Activated naive CD4-positive, alpha-beta T cell treated with anti-CD3 and anti-CD28 coated beads, Interleukin-2, amount 50 U/mL, for 72 hours (primary cell): ENCODE data around the gene DPEP3. TPM values are rescaled to one million over a fixed set of nuclear protein-coding genes. Genes with fewer than 3 reads are reported as not detected.
"Not testable (repeated sequence)": the region's sequence is repeated elsewhere in the genome, so short reads cannot be mapped to it uniquely, and the experiment has no call there.

Source experiments
- ATAC-seq, 2 donors: fragments of 150-1000 bp; cut with Tn5 transposase; 2 replicates each; pipeline ENCODE4 v1.10.0; 2021; ENCODE audit warnings: mild to moderate bottlenecking in 2 of 2, moderate library complexity in 2 of 2
- DNase-seq, 2 donors: peaks; one replicate each; pipeline ENCODE4 v3.0.0; 2021 to 2022; ENCODE audit warnings: low spot score in 2 of 2
- H3K27ac Mint-ChIP-seq, 2 donors: one replicate each; pipeline ENCODE4 v1.8.0; 2022; ENCODE audit warnings: mild to moderate bottlenecking in 2 of 2, mixed read lengths in 2 of 2
- H3K36me3 Mint-ChIP-seq, 2 donors: one replicate each; pipeline ENCODE4 v1.8.0; 2022; ENCODE audit warnings: mixed read lengths in 2 of 2
- H3K9me3 Mint-ChIP-seq, 2 donors: one replicate each; pipeline ENCODE4 v1.8.0; 2022; ENCODE audit warnings: mixed read lengths in 2 of 2
- total RNA-seq, 2 donors: library from RNA; stranded (reverse); gene quantifications; one replicate each; pipeline ENCODE4 v1.2.3, GENCODE V29; 2022

The DPEP3 gene
- total RNA-seq, 2 donors from 2014 or later, result 0.19 to 0.23 TPM

- Mint-ChIP-seq H3K36me3 (no peaks in the 10 kb centered on the region), H3K9me3 (no peaks in the 10 kb centered on the region), H3K27ac (no peak overlapping the region)
- ATAC-seq (no peak), DNase-seq (no peak)
Measured at GRCh38 chr16:67977005-67977404, 3.3 kb downstream of the DPEP3 start.

DNA sequence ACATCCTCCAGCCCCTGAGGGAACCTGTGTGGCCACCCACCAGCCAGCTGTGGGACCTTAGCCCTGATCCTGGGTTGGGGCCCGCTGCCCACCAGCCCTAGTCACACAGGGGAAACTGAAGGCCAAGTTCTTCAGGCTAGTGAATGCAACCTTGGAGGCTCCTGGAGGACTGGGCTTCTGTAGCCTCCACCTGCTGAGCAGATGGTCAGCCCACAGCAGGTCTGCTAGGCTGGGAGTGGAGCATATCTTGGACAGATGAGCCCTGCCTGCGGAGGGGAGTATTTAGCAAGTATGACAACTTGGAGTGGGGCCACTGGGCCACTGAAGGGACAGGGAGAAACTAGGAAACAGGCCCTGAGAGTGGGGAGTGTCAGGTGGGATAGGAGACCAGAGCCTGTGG lies 4.1 kb downstream of the DPEP3 start:
- ATAC-seq (no peak), DNase-seq (no peak)
- Mint-ChIP-seq H3K9me3 (no peaks in the 10 kb centered on the region), H3K27ac (no peak overlapping the region), H3K36me3 (no peaks in the 10 kb centered on the region)

DNA sequence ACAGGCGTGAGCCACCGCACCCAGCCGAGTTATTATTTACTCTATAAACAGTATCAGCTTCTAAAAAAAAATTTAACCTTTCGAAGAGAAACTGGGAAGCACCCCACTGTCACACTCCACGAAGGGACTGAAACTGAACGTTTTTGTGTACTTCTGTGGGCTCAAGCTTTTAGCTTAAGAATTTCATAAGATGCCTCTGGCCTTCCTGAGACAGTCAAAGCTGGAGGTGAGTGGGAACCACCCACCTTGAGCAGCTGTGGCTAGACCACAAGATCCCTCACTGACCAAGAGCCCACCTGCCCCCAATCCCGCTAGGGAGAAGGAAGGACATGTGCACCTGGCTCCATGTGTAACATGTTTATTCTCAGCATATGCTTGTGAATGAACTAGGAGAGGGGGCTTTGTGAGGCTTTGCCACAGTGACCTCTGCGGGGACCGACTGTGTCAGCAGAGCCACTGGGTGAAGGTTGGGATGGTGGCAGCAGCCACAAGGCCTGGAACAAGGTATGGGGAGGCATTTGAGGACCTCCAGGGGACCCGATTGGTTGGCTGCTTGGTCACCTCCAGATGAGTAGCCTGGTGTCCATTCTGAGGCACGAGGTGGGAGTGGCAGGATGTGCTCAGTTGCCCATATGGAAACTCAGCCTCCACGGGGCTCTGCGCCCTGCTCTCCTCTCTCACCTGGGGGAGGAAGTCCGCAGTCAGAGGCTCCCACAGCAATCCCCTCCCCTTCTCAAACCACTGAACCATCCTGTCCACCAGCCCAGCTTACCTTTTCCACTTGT lies 4.8 kb downstream of the DPEP3 start:
- DNase-seq (no peak), ATAC-seq (no peak)
- no peaks in the 10 kb centered on the region for H3K9me3 Mint-ChIP-seq
- H3K36me3 Mint-ChIP-seq, result no peaks in the 10 kb centered on the region
- H3K27ac Mint-ChIP-seq, result no peak overlapping the region

DNA sequence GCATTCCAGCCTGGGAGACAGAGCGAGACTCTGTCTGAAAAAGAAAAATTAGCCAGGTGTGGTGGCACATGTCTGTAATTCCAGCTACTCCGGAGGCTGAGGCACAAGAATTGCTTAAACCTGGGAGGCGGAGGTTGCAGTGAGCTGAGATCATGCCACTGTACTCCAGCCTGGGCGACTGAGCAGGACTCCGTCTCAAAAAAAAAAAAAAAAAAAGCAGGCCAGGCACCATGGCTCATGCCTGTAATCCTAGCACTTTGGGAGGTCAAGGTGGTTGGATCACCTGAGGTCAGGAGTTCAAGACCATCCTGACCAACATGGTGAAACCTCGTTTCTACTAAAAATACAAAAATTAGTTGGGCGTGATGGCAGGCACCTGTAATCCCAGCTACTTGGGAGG lies 8.0 kb downstream of the DPEP3 start:
- not testable (repeated sequence) for DNase-seq, H3K36me3 Mint-ChIP-seq, ATAC-seq, H3K27ac Mint-ChIP-seq, H3K9me3 Mint-ChIP-seq

GRCh38 chr16:67971111-67971510 lies 9.2 kb downstream of the DPEP3 start:
- ATAC-seq, result no peak
- DNase-seq, result no peak
- H3K9me3 Mint-ChIP-seq, result no peaks in the 10 kb centered on the region

DNA sequence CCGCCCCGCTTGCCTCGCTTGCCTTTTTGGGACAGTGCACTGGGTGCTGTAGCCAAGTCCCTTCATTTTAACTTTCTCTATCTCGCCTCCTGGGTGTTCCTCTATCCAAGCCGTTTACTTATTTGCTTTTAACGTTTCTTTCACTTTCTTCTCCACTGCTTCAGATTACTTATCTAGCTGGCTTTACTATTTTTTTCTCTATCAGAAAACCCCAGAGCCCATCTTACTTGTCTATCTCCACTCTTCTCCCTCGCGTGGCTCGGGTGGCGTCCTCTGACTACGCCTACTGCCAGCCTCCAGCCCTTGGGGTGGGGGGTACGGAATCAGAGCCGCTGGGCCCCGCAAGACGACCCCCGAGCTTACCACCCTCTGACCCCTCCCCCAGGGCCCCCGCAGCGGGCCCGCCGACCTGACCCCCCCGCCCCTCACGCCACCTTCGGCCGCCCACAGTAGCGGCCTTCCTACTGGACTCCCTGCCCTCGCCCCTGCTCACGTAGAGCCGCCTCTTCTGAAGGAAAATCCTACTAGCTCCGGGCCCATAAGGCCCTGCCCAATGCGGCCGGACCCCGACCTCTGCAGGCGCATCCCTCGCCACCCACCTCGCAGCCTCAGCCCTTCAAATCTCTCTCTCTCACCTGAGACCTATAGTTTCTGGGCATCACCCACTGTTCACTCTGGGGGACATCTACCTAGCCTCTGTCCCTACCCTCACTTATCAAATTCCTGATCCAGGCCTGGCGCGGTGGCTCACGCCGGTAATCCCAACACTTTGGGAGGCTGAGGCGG lies 10.9 kb downstream of the DPEP3 start:
- peak overlapping the region; percentile 91 to 94 for H3K27ac Mint-ChIP-seq
- H3K36me3 Mint-ChIP-seq, result peaks cover 9 to 12% of the 10 kb centered on the region in 2 donors
- no peaks in the 10 kb centered on the region for H3K9me3 Mint-ChIP-seq
- DNase-seq, result no peak
- ATAC-seq, result no peak

More at GRCh38 chr16:67971111-67971510, 9.2 kb downstream of the DPEP3 start:
- peaks cover 9 to 12% of the 10 kb centered on the region in 2 donors for H3K36me3 Mint-ChIP-seq
- no peak overlapping the region for H3K27ac Mint-ChIP-seq

GRCh38 chr16:67968400-67969253 lies 11.7 kb downstream of the DPEP3 start, which contains the start of gene SLC12A4:
SLC12A4 (minus strand) TSS chr16:67968637; CDS start chr16:67968553, 84 bp downstream.
- H3K36me3 Mint-ChIP-seq, result peaks cover 9 to 12% of the 10 kb centered on the region in 2 donors
- peak; percentile 90 to 98 for DNase-seq
- H3K9me3 Mint-ChIP-seq, result no peaks in the 10 kb centered on the region
- ATAC-seq, result peak; percentile 85 to 96
- peak within 1 kb of the TSS; percentile 91 to 99 for H3K27ac Mint-ChIP-seq

GRCh38 chr16:67967958-67968399 lies 12.3 kb downstream of the DPEP3 start:
- ATAC-seq, result peak; percentile 23 to 24
- no peaks in the 10 kb centered on the region for H3K9me3 Mint-ChIP-seq
- H3K36me3 Mint-ChIP-seq, result peaks cover 9 to 13% of the 10 kb centered on the region in 2 donors
- DNase-seq, result peak in 1 of 2 donors; percentile 42
- peak overlapping the region; percentile 86 to 99 for H3K27ac Mint-ChIP-seq

DNA sequence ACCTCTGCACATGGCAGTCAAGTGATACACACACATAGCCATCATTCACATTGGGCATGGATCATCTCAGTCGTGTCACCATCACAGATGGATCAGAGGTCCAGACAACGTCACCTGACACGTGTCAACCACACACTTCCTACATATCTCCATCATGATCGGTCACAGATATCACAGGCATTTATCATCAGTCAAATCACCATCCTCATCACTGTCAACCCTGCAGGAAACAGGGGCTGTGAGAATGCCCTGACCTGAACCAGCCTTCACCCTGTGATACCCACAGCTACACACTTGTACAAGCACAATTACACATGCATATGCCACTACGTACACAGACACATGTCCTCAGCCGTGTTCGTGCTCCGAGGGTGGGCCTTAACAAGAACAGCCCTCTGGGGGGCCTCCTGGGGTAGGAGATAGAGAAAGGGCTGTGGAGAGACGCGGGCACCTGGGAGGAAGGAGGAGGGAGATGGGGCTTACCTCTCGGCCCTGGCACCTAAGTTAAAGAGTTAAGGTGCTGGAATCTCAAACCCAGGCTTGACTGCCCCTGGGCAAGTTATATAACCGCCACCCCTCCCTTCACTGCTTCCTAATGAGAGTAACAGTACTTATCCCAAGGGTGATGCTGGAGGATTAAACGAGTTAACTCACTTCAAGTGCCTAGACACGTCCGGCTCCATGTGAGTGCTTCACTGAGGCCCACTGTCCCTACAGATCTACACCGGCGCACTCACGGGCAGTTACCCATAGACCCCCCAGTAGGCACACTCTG lies 12.9 kb downstream of the DPEP3 start:
- H3K27ac Mint-ChIP-seq, result peak overlapping the region; percentile 86 to 99
- H3K36me3 Mint-ChIP-seq, result peaks cover 14 to 17% of the 10 kb centered on the region in 2 donors
- ATAC-seq (peak in 1 of 2 donors; percentile 52), DNase-seq (peak in 1 of 2 donors; percentile 27)
- no peaks in the 10 kb centered on the region for H3K9me3 Mint-ChIP-seq

- Mint-ChIP-seq H3K36me3 (peaks cover 17 to 18% of the 10 kb centered on the region in 2 donors), H3K9me3 (no peaks in the 10 kb centered on the region), H3K27ac (peak overlapping the region in 1 of 2 donors; percentile 86)
- no peak for ATAC-seq
- DNase-seq, result no peak
Measured at GRCh38 chr16:67966549-67967182, 13.6 kb downstream of the DPEP3 start.

DNA sequence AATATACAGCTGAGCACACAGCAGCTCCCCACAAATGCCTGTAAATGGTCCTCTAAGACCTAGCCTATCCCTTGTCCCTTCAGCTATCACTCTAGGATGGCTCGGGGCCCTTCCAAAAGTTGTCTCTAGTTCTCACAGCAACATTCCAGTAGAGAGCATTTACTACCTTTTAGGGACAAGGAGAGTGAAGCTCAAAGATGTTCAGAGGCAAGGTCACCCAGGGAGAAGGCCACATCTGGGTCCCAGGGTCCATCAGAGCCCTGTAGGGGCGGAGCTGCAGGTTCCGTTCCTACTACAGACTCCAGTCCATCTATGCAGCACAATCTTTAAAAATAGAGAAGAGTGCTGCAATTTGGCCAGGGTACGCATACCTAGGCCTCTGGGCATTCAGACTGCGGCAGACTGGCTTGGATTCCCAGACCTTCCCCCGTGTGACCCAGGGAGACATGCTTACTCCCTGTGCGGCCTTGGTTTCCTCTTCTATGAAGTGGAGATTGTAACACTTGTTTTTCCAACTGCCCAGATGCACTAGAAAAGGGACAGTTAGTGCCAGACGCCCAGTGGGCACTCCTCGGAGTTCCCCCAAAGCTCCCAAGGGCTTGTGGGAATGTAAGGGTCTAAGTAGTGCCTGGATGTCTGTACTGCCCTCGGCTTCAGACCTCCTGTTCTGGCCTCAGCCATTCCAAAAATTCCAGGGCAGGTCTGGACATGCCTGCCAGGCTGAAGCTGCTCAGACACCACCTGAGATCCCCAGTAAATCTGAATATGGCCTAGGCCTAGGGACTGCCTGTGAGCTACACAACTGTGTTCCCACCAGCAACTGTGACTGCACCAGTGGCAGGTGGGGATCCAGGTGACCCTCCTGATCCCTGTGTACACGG lies 14.4 kb downstream of the DPEP3 start:
- ATAC-seq (no peak), DNase-seq (no peak)
- Mint-ChIP-seq H3K9me3 (no peaks in the 10 kb centered on the region), H3K36me3 (peaks cover 17 to 18% of the 10 kb centered on the region in 2 donors), H3K27ac (peak overlapping the region in 1 of 2 donors; percentile 86)

DNA sequence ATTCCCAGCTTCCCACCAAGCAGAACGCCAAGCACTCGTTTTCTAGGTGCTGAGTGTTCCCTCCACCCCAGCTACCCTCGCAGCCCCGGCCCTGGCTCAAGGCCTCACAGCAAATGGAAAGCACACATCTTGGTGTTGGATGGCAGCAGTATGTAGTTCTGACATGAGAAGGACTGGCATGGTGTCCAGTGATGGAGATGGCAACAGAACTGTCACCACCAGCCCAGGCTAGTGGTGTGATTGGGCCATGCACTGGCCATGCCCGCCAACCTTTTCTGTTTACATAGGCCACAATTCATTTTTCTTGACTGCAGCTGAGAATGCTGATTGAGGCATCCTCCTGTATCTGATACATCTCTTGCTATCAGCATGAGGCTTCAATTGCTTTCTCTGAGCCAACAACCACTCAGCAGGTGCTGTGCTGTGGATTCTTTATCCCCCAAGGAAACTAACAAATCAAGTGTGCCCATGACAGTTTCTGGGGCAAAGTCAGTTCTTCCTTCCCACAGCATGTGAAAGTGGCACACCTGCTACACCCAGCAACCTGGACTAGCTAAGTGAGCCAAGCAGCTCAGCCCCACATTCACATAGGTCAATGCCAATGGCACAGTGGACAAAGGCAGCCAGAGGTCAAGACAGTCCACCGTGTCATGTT lies 15.7 kb downstream of the DPEP3 start:
- DNase-seq, result no peak
- peaks cover 18 to 22% of the 10 kb centered on the region in 2 donors for H3K36me3 Mint-ChIP-seq
- ATAC-seq, result no peak
- H3K27ac Mint-ChIP-seq, result no peak overlapping the region
- H3K9me3 Mint-ChIP-seq, result no peaks in the 10 kb centered on the region

DNA sequence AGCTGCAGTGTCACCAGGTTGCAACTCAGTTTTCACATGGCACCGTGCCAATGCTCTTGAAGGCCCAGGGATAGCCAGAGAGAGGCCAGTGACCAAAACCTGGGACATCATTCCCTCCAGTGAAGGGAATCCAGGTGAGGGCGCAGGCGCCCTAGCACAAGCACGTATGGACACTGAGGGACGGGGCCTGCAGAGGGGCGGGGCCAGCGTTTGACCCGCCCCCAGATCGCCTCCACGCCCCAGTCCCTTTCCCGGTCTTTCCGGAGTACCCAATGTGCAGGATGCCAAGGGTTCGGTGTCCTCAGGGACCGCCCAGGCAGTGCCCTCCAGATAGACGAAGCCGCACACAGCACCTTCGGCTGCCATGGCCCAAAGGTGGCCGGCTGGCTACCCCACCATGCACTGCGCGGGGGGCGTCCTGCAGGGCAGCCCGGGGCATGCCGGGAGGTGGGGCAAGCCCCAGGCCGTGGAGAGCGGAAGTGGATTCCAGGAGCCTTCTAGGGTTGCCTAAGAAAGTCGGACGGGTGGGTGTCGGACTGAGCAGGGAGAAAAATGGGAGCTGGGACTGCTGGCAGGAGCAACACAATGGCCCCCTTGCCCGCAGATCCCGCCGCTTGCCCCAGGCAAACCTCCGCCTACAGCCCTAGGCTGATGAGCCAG lies 16.5 kb downstream of the DPEP3 start:
- Mint-ChIP-seq H3K36me3 (peaks cover 18 to 22% of the 10 kb centered on the region in 2 donors), H3K9me3 (no peaks in the 10 kb centered on the region), H3K27ac (no peak overlapping the region)
- no peak for DNase-seq
- ATAC-seq, result no peak

- DNase-seq (no peak), ATAC-seq (no peak)
- Mint-ChIP-seq H3K36me3 (peaks cover 18 to 22% of the 10 kb centered on the region in 2 donors), H3K27ac (no peak overlapping the region), H3K9me3 (no peaks in the 10 kb centered on the region)
Measured at GRCh38 chr16:67963292-67963661, 17.0 kb downstream of the DPEP3 start.
